WI38 (cell line): ENCODE data around the gene CHRNA1.

Experiments
- H3K4me3 ChIP-seq: 2 replicates; pipeline ENCODE4 v1.5.1; 2011; ENCODE audit warnings: low read depth, mild to moderate bottlenecking, control low read depth, low read length
- CTCF ChIP-seq: IDR thresholded peaks from 2 replicates; pipeline ENCODE4 v1.5.1; 2012; ENCODE audit warnings: low read depth, mild to moderate bottlenecking, control low read depth, low read length

The CHRNA1 gene

GRCh38 chr2:174705321-174705720 is 59.0 kb downstream of the CHRNA1 start:
- no peak for TF ChIP-seq CTCF
- H3K4me3 ChIP-seq = no peak overlapping the region

- TF ChIP-seq CTCF = no peak
- H3K4me3 ChIP-seq = no peak overlapping the region
Measured at GRCh38 chr2:174704642-174705041, 59.6 kb downstream of the CHRNA1 start.

- TF ChIP-seq CTCF = no peak
Measured at GRCh38 chr2:174704061-174704460, 60.2 kb downstream of the CHRNA1 start.

GRCh38 chr2:174703430-174703829 is 60.8 kb downstream of the CHRNA1 start:
- TF ChIP-seq CTCF = no peak
- no peak overlapping the region for H3K4me3 ChIP-seq

More at GRCh38 chr2:174704061-174704460, 60.2 kb downstream of the CHRNA1 start:
- H3K4me3 ChIP-seq = no peak overlapping the region

GRCh38 chr2:174702541-174702940 is 61.7 kb downstream of the CHRNA1 start:
- no peak overlapping the region for H3K4me3 ChIP-seq
- no peak for TF ChIP-seq CTCF

- TF ChIP-seq CTCF = peak; percentile 48; the same call in 1 of the 2 replicates
- H3K4me3 ChIP-seq = no peak overlapping the region
Measured at GRCh38 chr2:174699993-174700766, 64.1 kb downstream of the CHRNA1 start.
